HepG2 (cell line): ENCODE data around the gene MEIG1. TPM values are rescaled to one million over a fixed set of nuclear protein-coding genes. Genes with fewer than 3 reads are reported as not detected.

Experiments
- ATAD3A ChIP-seq: sonication (generic); formaldehyde crosslinking; IDR thresholded peaks from 2 replicates; pipeline ENCODE4 v1.4.0; 2020; ENCODE audit warnings: missing genetic modification reagents
- DMAP1 ChIP-seq: IDR thresholded peaks from 2 replicates; pipeline ENCODE4 v1.6.1; 2016
- ELF4 ChIP-seq: sonication (generic); formaldehyde crosslinking; IDR thresholded peaks from 2 replicates; pipeline ENCODE4 v1.5.0; 2020; ENCODE audit warnings: missing genetic modification reagents, mild to moderate bottlenecking, moderate library complexity, borderline replicate concordance
- EP300 ChIP-seq, 3 experiments: sonication (generic) in 1 of 3; formaldehyde crosslinking in 1 of 3; IDR thresholded peaks; 2 replicates each; pipeline versions ENCODE4 v1.5.1 to v1.6.1; 2011 to 2020; ENCODE audit warnings: low read depth in 2 of 3, low read length in 2 of 3, borderline replicate concordance in 1 of 3, improper control_type of control experiment in 1 of 3, mild to moderate bottlenecking in 1 of 3, missing genetic modification reagents in 1 of 3, moderate library complexity in 1 of 3
- ESRRA ChIP-seq: sonication (generic); formaldehyde crosslinking; IDR thresholded peaks from 2 replicates; pipeline ENCODE4 v1.5.1; 2020; ENCODE audit warnings: mild to moderate bottlenecking, low read depth, missing genetic modification reagents
- JARID2 ChIP-seq: sonication (generic); formaldehyde crosslinking; IDR thresholded peaks from 2 replicates; pipeline ENCODE4 v1.8.1; 2023; ENCODE audit warnings: missing genetic modification reagents, inconsistent platforms; ENCODE audit not compliant: insufficient replicate concordance
- KDM4B ChIP-seq: sonication (generic); formaldehyde crosslinking; IDR thresholded peaks from 2 replicates; pipeline ENCODE4 v1.4.0; 2020; ENCODE audit warnings: missing genetic modification reagents
- MXI1 ChIP-seq: IDR thresholded peaks from 3 replicates; pipeline ENCODE4 v1.6.1; 2012; ENCODE audit warnings: low read depth, low read length, inconsistent platforms, borderline replicate concordance
- ONECUT2 ChIP-seq: sonication (generic); formaldehyde crosslinking; IDR thresholded peaks from 2 replicates; pipeline ENCODE4 v1.4.0; 2020; ENCODE audit warnings: missing genetic modification reagents
- REL ChIP-seq: sonication (generic); formaldehyde crosslinking; conservative IDR thresholded peaks from 2 replicates; pipeline ENCODE4 v1.8.0; 2022; ENCODE audit warnings: mild to moderate bottlenecking, missing genetic modification reagents, moderate library complexity
- SPEN ChIP-seq: sonication (generic); formaldehyde crosslinking; IDR thresholded peaks from 2 replicates; pipeline ENCODE4 v1.5.1; 2020; ENCODE audit warnings: low read depth, mild to moderate bottlenecking, missing genetic modification reagents
- TBP ChIP-seq: sonication (generic); formaldehyde crosslinking; IDR thresholded peaks from 2 replicates; pipeline ENCODE4 v1.5.0; 2020; ENCODE audit warnings: missing genetic modification reagents
- TFAP4 ChIP-seq: sonication (generic); IDR thresholded peaks from 2 replicates; pipeline ENCODE4 v1.6.1; 2016; ENCODE audit warnings: low read depth, borderline replicate concordance
- XBP1 ChIP-seq: sonication (generic); formaldehyde crosslinking; IDR thresholded peaks from 2 replicates; pipeline ENCODE4 v1.5.0; 2020; ENCODE audit warnings: missing genetic modification reagents
- YEATS2 ChIP-seq: sonication (generic); formaldehyde crosslinking; IDR thresholded peaks from 2 replicates; pipeline ENCODE4 v1.4.0; 2020; ENCODE audit warnings: missing genetic modification reagents, borderline replicate concordance
- ZBTB4 ChIP-seq: sonication (generic); formaldehyde crosslinking; IDR thresholded peaks from 2 replicates; pipeline ENCODE4 v1.4.0; 2020; ENCODE audit warnings: missing genetic modification reagents, mild to moderate bottlenecking, borderline replicate concordance
- ZGPAT ChIP-seq: IDR thresholded peaks from 2 replicates; pipeline ENCODE4 v1.6.1; 2016; ENCODE audit warnings: mild to moderate bottlenecking
- ZNF329 ChIP-seq: sonication (generic); formaldehyde crosslinking; IDR thresholded peaks from 2 replicates; pipeline ENCODE4 v1.9.0; 2021; ENCODE audit warnings: low read depth, mild to moderate bottlenecking, missing genetic modification reagents
- ZNF546 ChIP-seq: sonication (generic); formaldehyde crosslinking; conservative IDR thresholded peaks from 2 replicates; pipeline ENCODE4 v1.8.1; 2023; ENCODE audit warnings: mild to moderate bottlenecking, missing genetic modification reagents
- ZNF691 ChIP-seq: sonication (generic); formaldehyde crosslinking; IDR thresholded peaks from 2 replicates; pipeline ENCODE4 v1.4.0; 2020; ENCODE audit warnings: missing genetic modification reagents, low read depth, mild to moderate bottlenecking, borderline replicate concordance
- ZNF776 ChIP-seq: sonication (generic); formaldehyde crosslinking; IDR thresholded peaks from 2 replicates; pipeline ENCODE4 v1.4.0; 2020; ENCODE audit warnings: mild to moderate bottlenecking, missing genetic modification reagents
- ZNF784 ChIP-seq: sonication (generic); formaldehyde crosslinking; IDR thresholded peaks from 2 replicates; pipeline ENCODE4 v1.5.1; 2020; ENCODE audit warnings: missing genetic modification reagents, mild to moderate bottlenecking, borderline replicate concordance
- polyA plus RNA-seq, 8 experiments: library from polyadenylated mRNA; depleted of rRNA in 3 of 8; stranded (reverse) in 7 of 8; unstranded in 1 of 8; fragments of >200 nt; fragmentation: Illumina TruSeq in 4 of 8; extraction: Trizol in 4 of 8; gene quantifications; 2 replicates each; pipeline versions ENCODE4 v1.2.1 to v1.2.3, GENCODE V29; 2011 to 2016; ENCODE audit warnings: low read depth in 4 of 8, missing spikeins in 1 of 8, mixed read lengths in 1 of 8; ENCODE audit not compliant: insufficient read depth in 1 of 8
- total RNA-seq, 5 experiments: library from RNA; depleted of rRNA; stranded (reverse); fragments of >200 nt; fragmentation: Illumina TruSeq; extraction: Trizol; gene quantifications; 2 replicates each; pipeline ENCODE4 v1.2.3, GENCODE V29; 2016; ENCODE audit warnings: low read depth in 1 of 5

The MEIG1 gene
- total and polyA plus RNA-seq, 2 of the 13 experiments (the other 11 are each of a cell fraction or from before 2014, with no cell fraction given) = not detected

- peak; percentile 74; the same call in 1 of the 2 replicates for TF ChIP-seq TFAP4
- TF ChIP-seq YEATS2 (CRISPR knock-in tag) = peak; percentile 90
- peak; percentile 89; the same call in 1 of the 2 replicates for TF ChIP-seq ZNF784 (CRISPR knock-in tag)
- peak; percentile 95; the same call in 1 of the 2 replicates for TF ChIP-seq ZBTB4 (CRISPR knock-in tag)
- TF ChIP-seq KDM4B = no peak
- TF ChIP-seq ZGPAT = peak; percentile 95
- no peak for TF ChIP-seq ZNF546 (CRISPR knock-in tag)
- TF ChIP-seq MXI1 = peak; percentile 89; the same call in 1 of the 3 replicates
- TF ChIP-seq REL (CRISPR knock-in tag) = peak; percentile 99
- TF ChIP-seq SPEN (CRISPR knock-in tag) = peak; percentile 91
- TF ChIP-seq ZNF691 (CRISPR knock-in tag) = peak; percentile 55; the same call in 1 of the 2 replicates
- no peak for TF ChIP-seq ZNF776 (CRISPR knock-in tag)
- TF ChIP-seq EP300 (IDR thresholded peaks at IDR 0.05; ENCODE audit: low read depth in 2 of 2, low read length in 2 of 2) = no peak; a peak in 1 of 4 replicates
- TF ChIP-seq EP300 (CRISPR knock-in tag; IDR thresholded peaks at IDR 0.05; ENCODE audit: borderline replicate concordance) = peak; percentile 39; the same call in 1 of the 2 replicates
- no peak; the same call in 1 of the 2 replicates for TF ChIP-seq ONECUT2 (CRISPR knock-in tag)
- no peak for TF ChIP-seq TBP (CRISPR knock-in tag)
- peak; percentile 83; the same call in 1 of the 2 replicates for TF ChIP-seq ZNF329 (CRISPR knock-in tag)
- peak; percentile 96 for TF ChIP-seq DMAP1 (CRISPR knock-in tag)
- peak; percentile 96 for TF ChIP-seq ELF4 (CRISPR knock-in tag)
- TF ChIP-seq ESRRA (CRISPR knock-in tag) = peak; percentile 58
- no peak for TF ChIP-seq XBP1
- no peak for TF ChIP-seq ATAD3A (CRISPR knock-in tag)
- no peak for TF ChIP-seq JARID2 (CRISPR knock-in tag)
Measured at GRCh38 chr10:14954001-14954770, 5.0 kb upstream of the MEIG1 start, which contains the start of gene DCLRE1C (continued).
